ENCODE data around the gene MXD4.

GRCh38 chr4:2301806-2302205, 39.9 kb upstream of the MXD4 start:
- TF ChIP-seq CTCF (IDR thresholded peaks at IDR 0.05; ENCODE audit: insufficient read depth, low read depth, low read length): no peak
- no peak for TF ChIP-seq EZH2 (IDR thresholded peaks at IDR 0.05; ENCODE audit: insufficient read depth, low read length)

Measured in astrocyte (in vitro differentiated cells and primary cell).